GM19463 (cell line): ENCODE measurements around the gene SRRM3.
"Not testable (repeated sequence)": the region's sequence is repeated elsewhere in the genome, so short reads cannot be mapped to it uniquely, and the experiment has no call there.

Experiments used
- ATAC-seq: cut with Tn5 transposase; IDR thresholded peaks from one replicate; pipeline ENCODE4 v1.9.1; 2021; ENCODE audit warnings: mild to moderate bottlenecking, moderate library complexity; ENCODE audit not compliant: unreplicated experiment

SRRM3 gene

GRCh38 chr7:76189276-76189675 is 12.4 kb upstream of the SRRM3 start:
- ATAC-seq: no peak

- ATAC-seq: no peak
Measured at GRCh38 chr7:76191783-76192240, 9.9 kb upstream of the SRRM3 start.

GRCh38 chr7:76193466-76193865 is 8.2 kb upstream of the SRRM3 start:
- ATAC-seq: no peak

GRCh38 chr7:76193883-76194282 is 7.8 kb upstream of the SRRM3 start:
- no peak for ATAC-seq

GRCh38 chr7:76196786-76197185 is 4.9 kb upstream of the SRRM3 start:
- no peak for ATAC-seq

GRCh38 chr7:76198202-76198601 is 3.5 kb upstream of the SRRM3 start:
- no peak for ATAC-seq

GRCh38 chr7:76202666-76203030 is 952 bp downstream of the SRRM3 start:
- no peak for ATAC-seq

- ATAC-seq: no peak
Measured at GRCh38 chr7:76204147-76204546, 2.5 kb downstream of the SRRM3 start.

GRCh38 chr7:76206633-76207032 is 4.9 kb downstream of the SRRM3 start:
- ATAC-seq: no peak

GRCh38 chr7:76209310-76209709 is 7.6 kb downstream of the SRRM3 start:
- ATAC-seq: no peak

GRCh38 chr7:76211216-76211615 is 9.5 kb downstream of the SRRM3 start:
- ATAC-seq: no peak

- not testable (repeated sequence) for ATAC-seq
Measured at GRCh38 chr7:76215349-76215748, 13.7 kb downstream of the SRRM3 start.

GRCh38 chr7:76216381-76217082 is 14.8 kb downstream of the SRRM3 start:
- ATAC-seq: no peak

GRCh38 chr7:76217942-76218566 is 16.4 kb downstream of the SRRM3 start:
- no peak for ATAC-seq

- ATAC-seq: no peak
Measured at GRCh38 chr7:76220185-76221057, 18.7 kb downstream of the SRRM3 start.

GRCh38 chr7:76222333-76222732 is 20.6 kb downstream of the SRRM3 start:
- no peak for ATAC-seq

GRCh38 chr7:76222839-76223238 is 21.1 kb downstream of the SRRM3 start:
- ATAC-seq: no peak

GRCh38 chr7:76223286-76223972 is 21.7 kb downstream of the SRRM3 start:
- ATAC-seq: no peak

- ATAC-seq: no peak
Measured at GRCh38 chr7:76224695-76225094, 23.0 kb downstream of the SRRM3 start.

- ATAC-seq: no peak
Measured at GRCh38 chr7:76225379-76225778, 23.7 kb downstream of the SRRM3 start.

GRCh38 chr7:76225951-76226350 is 24.3 kb downstream of the SRRM3 start:
- ATAC-seq: no peak
